PC-3 (cell line): Measurements from ENCODE around the gene HSF2BP.

ENCODE experiments used
- EZH2 ChIP-seq: fragments of 300-600 bp; sonication (generic); IDR thresholded peaks from one replicate; pipeline ENCODE4 v1.6.1; 2017; ENCODE audit warnings: antibody characterized with exemption, mild to moderate bottlenecking, low read length; ENCODE audit not compliant: unreplicated experiment
- TF ChIP-seq, protein P1 (sequence below): fragments of 300-600 bp; sonication (generic); conservative IDR thresholded peaks from 2 replicates; pipeline ENCODE4 v1.5.1; 2017; ENCODE audit warnings: antibody characterized with exemption, low read depth, mild to moderate bottlenecking, low read length

DNA sequence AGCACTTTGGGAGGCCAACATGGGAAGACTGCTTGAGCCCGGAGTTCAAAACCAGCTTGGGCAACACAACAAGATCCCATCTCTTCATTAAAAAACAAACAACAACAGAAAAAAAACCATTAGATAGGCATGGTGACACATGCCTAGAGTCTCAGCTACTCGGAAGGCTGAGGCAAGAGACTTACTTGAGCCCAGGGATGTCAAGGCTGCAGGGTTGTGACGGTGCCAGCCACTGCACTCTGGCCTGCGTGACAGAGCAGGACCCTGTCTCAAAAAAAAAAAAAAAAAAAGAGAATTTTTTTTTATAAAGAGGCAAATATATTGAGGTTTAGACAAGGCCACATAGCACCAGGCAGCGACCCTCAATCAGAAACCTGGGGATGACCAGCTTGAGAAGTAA is 62.7 kb downstream of the HSF2BP start:
- no peak for TF ChIP-seq EZH2
- TF ChIP-seq, protein P1, sequence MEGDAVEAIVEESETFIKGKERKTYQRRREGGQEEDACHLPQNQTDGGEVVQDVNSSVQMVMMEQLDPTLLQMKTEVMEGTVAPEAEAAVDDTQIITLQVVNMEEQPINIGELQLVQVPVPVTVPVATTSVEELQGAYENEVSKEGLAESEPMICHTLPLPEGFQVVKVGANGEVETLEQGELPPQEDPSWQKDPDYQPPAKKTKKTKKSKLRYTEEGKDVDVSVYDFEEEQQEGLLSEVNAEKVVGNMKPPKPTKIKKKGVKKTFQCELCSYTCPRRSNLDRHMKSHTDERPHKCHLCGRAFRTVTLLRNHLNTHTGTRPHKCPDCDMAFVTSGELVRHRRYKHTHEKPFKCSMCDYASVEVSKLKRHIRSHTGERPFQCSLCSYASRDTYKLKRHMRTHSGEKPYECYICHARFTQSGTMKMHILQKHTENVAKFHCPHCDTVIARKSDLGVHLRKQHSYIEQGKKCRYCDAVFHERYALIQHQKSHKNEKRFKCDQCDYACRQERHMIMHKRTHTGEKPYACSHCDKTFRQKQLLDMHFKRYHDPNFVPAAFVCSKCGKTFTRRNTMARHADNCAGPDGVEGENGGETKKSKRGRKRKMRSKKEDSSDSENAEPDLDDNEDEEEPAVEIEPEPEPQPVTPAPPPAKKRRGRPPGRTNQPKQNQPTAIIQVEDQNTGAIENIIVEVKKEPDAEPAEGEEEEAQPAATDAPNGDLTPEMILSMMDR, result no peak
